ENCODE data around the gene TMEM120B. TPM values are rescaled to one million over a fixed set of nuclear protein-coding genes. Genes with fewer than 3 reads are reported as not detected.

TMEM120B gene
- total RNA-seq, 1 experiment from 2014 or later, result 14.2 TPM

- H3K4me3 Mint-ChIP-seq (ENCODE audit: unreplicated experiment), result no peak overlapping the region
- no peaks in the 10 kb centered on the region for H3K9me3 Mint-ChIP-seq (ENCODE audit: unreplicated experiment)
- no peaks in the 10 kb centered on the region for H3K27me3 Mint-ChIP-seq (ENCODE audit: insufficient read depth, unreplicated experiment)
- H3K27ac Mint-ChIP-seq (ENCODE audit: low read depth, unreplicated experiment), result no peak overlapping the region
- POLR2A ChIA-PET, result interaction anchor here (0.8 kb wide), 1 partner anchor 30 kb away, joined by 3 read pairs; no protein-coding TSS in a partner anchor
- no peaks in the 10 kb centered on the region for H3K4me1 Mint-ChIP-seq (ENCODE audit: insufficient read depth, unreplicated experiment)
- H3K36me3 Mint-ChIP-seq (ENCODE audit: insufficient read depth, unreplicated experiment), result peaks cover 17% of the 10 kb centered on the region
- no peak for DNase-seq (ENCODE audit: unreplicated experiment)
- TF ChIP-seq CTCF (IDR thresholded peaks at IDR 0.05; ENCODE audit: unreplicated experiment), result no peak
- intact Hi-C loops (cut with micrococcal nuclease), result no loop called here
- CTCF ChIA-PET, result interaction anchor here (0.8 kb wide), 1 partner anchor 16 kb away, joined by 3 read pairs; no protein-coding TSS in a partner anchor
- BruUV-seq (replicated peaks), result no TSS peak
Observed at GRCh38 chr12:121749267-121749666, 36.7 kb downstream of the TMEM120B start.

- intact Hi-C loops (cut with micrococcal nuclease), result no loop called here
- Mint-ChIP-seq H3K4me3 (ENCODE audit: unreplicated experiment) (no peak overlapping the region), H3K27ac (ENCODE audit: low read depth, unreplicated experiment) (no peak overlapping the region), H3K36me3 (ENCODE audit: insufficient read depth, unreplicated experiment) (peaks cover 17% of the 10 kb centered on the region), H3K9me3 (ENCODE audit: unreplicated experiment) (no peaks in the 10 kb centered on the region), H3K27me3 (ENCODE audit: insufficient read depth, unreplicated experiment) (no peaks in the 10 kb centered on the region), H3K4me1 (ENCODE audit: insufficient read depth, unreplicated experiment) (no peaks in the 10 kb centered on the region)
- no TSS peak for BruUV-seq (replicated peaks)
- POLR2A ChIA-PET, result no interaction called here
- TF ChIP-seq CTCF (IDR thresholded peaks at IDR 0.05; ENCODE audit: unreplicated experiment), result no peak
- no peak for DNase-seq (ENCODE audit: unreplicated experiment)
- CTCF ChIA-PET, result no interaction called here
Observed at GRCh38 chr12:121750507-121750955, 38.0 kb downstream of the TMEM120B start.

- no peaks in the 10 kb centered on the region for H3K9me3 Mint-ChIP-seq (ENCODE audit: unreplicated experiment)
- DNase-seq (ENCODE audit: unreplicated experiment), result no peak
- intact Hi-C loops (cut with micrococcal nuclease), result no loop called here
- no peaks in the 10 kb centered on the region for H3K27me3 Mint-ChIP-seq (ENCODE audit: insufficient read depth, unreplicated experiment)
- H3K36me3 Mint-ChIP-seq (ENCODE audit: insufficient read depth, unreplicated experiment), result peaks cover 17% of the 10 kb centered on the region
- TF ChIP-seq CTCF (IDR thresholded peaks at IDR 0.05; ENCODE audit: unreplicated experiment), result no peak
- POLR2A ChIA-PET, result no interaction called here
- H3K4me3 Mint-ChIP-seq (ENCODE audit: unreplicated experiment), result no peak overlapping the region
- no peaks in the 10 kb centered on the region for H3K4me1 Mint-ChIP-seq (ENCODE audit: insufficient read depth, unreplicated experiment)
- no TSS peak for BruUV-seq (replicated peaks)
- CTCF ChIA-PET, result no interaction called here
- H3K27ac Mint-ChIP-seq (ENCODE audit: low read depth, unreplicated experiment), result no peak overlapping the region
Observed at GRCh38 chr12:121751034-121751433, 38.5 kb downstream of the TMEM120B start.

- POLR2A ChIA-PET, result no interaction called here
- Mint-ChIP-seq H3K27ac (ENCODE audit: low read depth, unreplicated experiment) (no peak overlapping the region), H3K27me3 (ENCODE audit: insufficient read depth, unreplicated experiment) (no peaks in the 10 kb centered on the region), H3K9me3 (ENCODE audit: unreplicated experiment) (no peaks in the 10 kb centered on the region), H3K4me1 (ENCODE audit: insufficient read depth, unreplicated experiment) (no peaks in the 10 kb centered on the region), H3K36me3 (ENCODE audit: insufficient read depth, unreplicated experiment) (peaks cover 17% of the 10 kb centered on the region), H3K4me3 (ENCODE audit: unreplicated experiment) (no peak overlapping the region)
- no TSS peak for BruUV-seq (replicated peaks)
- DNase-seq (ENCODE audit: unreplicated experiment), result no peak
- intact Hi-C loops (cut with micrococcal nuclease), result no loop called here
- CTCF ChIA-PET, result no interaction called here
- no peak for TF ChIP-seq CTCF (IDR thresholded peaks at IDR 0.05; ENCODE audit: unreplicated experiment)
Observed at GRCh38 chr12:121751749-121752351, 39.3 kb downstream of the TMEM120B start.
